ENCODE data around the gene MYL10.

DNA sequence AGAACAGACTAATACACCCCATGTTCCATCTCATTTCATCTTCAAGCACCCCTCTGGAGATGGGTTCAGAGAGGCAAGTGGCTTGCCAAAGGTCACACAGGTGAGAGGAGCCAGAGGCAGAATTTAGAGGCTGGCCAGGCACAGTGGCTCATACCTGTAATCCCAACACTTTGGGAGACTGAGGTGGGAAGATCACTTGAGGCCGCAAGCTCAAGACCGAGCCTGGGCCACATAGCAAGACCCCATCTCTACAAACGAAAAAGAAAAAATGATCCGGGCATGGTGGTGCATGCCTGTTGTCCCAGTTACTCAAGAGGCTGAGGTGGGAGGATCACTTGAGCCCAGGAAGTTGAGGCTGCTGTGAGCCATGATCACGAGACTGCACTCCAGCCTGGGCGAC is 34.7 kb upstream of the MYL10 start:
- TF ChIP-seq ELK1 (IDR thresholded peaks at IDR 0.05; ENCODE audit: low read depth, low read length) (no peak), CTCF (IDR thresholded peaks at IDR 0.05) (no peak), MAX (IDR thresholded peaks at IDR 0.05) (no peak), CEBPB (IDR thresholded peaks at IDR 0.05) (no peak), E2F6 (IDR thresholded peaks at IDR 0.05; ENCODE audit: borderline replicate concordance, low read depth) (no peak), PHF8 (IDR thresholded peaks at IDR 0.05; ENCODE audit: borderline replicate concordance, low read depth) (no peak), RARB (CRISPR knock-in tag; IDR thresholded peaks at IDR 0.05) (no peak), GATA3 (IDR thresholded peaks at IDR 0.05; ENCODE audit: borderline replicate concordance) (no peak), JUNB (IDR thresholded peaks at IDR 0.05) (no peak), RFX5 (IDR thresholded peaks at IDR 0.05) (no peak), BHLHE40 (IDR thresholded peaks at IDR 0.05; ENCODE audit: low read depth, low read length) (no peak)

Data from A549 (cell line).